Body of pancreas (tissue), 4 donors: ENCODE data around the gene LRRC2. TPM values are rescaled to one million over a fixed set of nuclear protein-coding genes. Genes with fewer than 3 reads are reported as not detected.

Experiments
- ATAC-seq: fragments of 150-250 bp; one replicate; pipeline ENCODE4 v1.9.1; 2016
- DNase-seq, 4 donors: peaks; one replicate each; pipeline ENCODE4 v3.0.0-alpha.2; 2019
- H3K27ac ChIP-seq, 4 donors: fragments of 200-600 bp; sonication (generic); 1 replicate in 3 of 4; 2 replicates in 1 of 4; pipeline versions ENCODE4 v1.5.1 to v1.6.1; 2016 to 2019; ENCODE audit warnings: mild to moderate bottlenecking in 1 of 4, mixed read lengths in 1 of 4, moderate library complexity in 1 of 4
- H3K27me3 ChIP-seq, 2 donors: fragments of 200-600 bp; sonication (generic); one replicate each; pipeline ENCODE4 v1.6.0; 2016; ENCODE audit warnings: mild to moderate bottlenecking in 1 of 2
- H3K36me3 ChIP-seq, 2 donors: fragments of 200-600 bp; sonication (generic); replicated peaks in 1 of 2; 2 replicates each; pipeline ENCODE4 v1.5.1; 2016; ENCODE audit warnings: low read depth in 2 of 2; ENCODE audit not compliant: insufficient read depth in 1 of 2
- H3K4me1 ChIP-seq: fragments of 200-600 bp; sonication (generic); one replicate; pipeline ENCODE4 v1.6.0; 2016
- H3K4me3 ChIP-seq, 2 donors: fragments of 200-600 bp; sonication (generic); 1 replicate in 1 of 2; 2 replicates in 1 of 2; pipeline ENCODE4 v1.5.1; 2016 to 2019
- H3K9me3 ChIP-seq, 3 donors: fragments of 200-600 bp; sonication (generic); 1 replicate in 2 of 3; 2 replicates in 1 of 3; pipeline ENCODE4 v1.5.1; 2016
- CTCF ChIP-seq, 7 experiments: fragments of 450-650 bp in 4 of 7; fragments of 200-600 bp in 3 of 7; sonication (generic) in 3 of 7; IDR thresholded peaks; one replicate each; pipeline ENCODE4 v1.5.1; 2016 to 2019; ENCODE audit warnings: antibody characterized with exemption in 7 of 7
- POLR2A ChIP-seq, 3 donors: fragments of 450-650 bp; IDR thresholded peaks; one replicate each; pipeline ENCODE4 v1.6.1; 2016; ENCODE audit warnings: antibody characterized with exemption in 3 of 3, mild to moderate bottlenecking in 2 of 3
- WGBS, 2 donors: methylation state at CpG; one replicate each; pipeline ENCODE4 v1.1.5; 2017; 5-methylcytosine and 5-hydroxymethylcytosine counted together
- intact Hi-C: fragments of 100-400 bp; cut with DNase I; formaldehyde crosslinking; loops from one replicate; pipeline ENCODE4 v1.15.1; 2023
- total RNA-seq, 2 donors: library from RNA; depleted of rRNA; stranded (reverse); fragments of >200 nt; gene quantifications; one replicate each; pipeline ENCODE4 v1.1.0, GENCODE V29; 2016

The LRRC2 gene
- 1 to 10 TPM; 1.8 to 2.3 TPM for total RNA-seq

- H3K4me1 ChIP-seq: peaks cover 21% of the 10 kb centered on the region
- H3K36me3 ChIP-seq: no peaks in the 10 kb centered on the region
- intact Hi-C loops: no loop called here
- H3K27me3 ChIP-seq: no peaks in the 10 kb centered on the region
- peak within 1 kb of the TSS; percentile 12 to 35 for H3K4me3 ChIP-seq
- peak within 1 kb of the TSS in 3 of 4 donors; percentile 16 to 51 (median 21) for H3K27ac ChIP-seq
- peak; percentile 81 for ATAC-seq
- 0% methylated on average over 12 to 39 of the region's 39 CpGs for WGBS, 2 donors
- H3K9me3 ChIP-seq: no peaks in the 10 kb centered on the region
- TF ChIP-seq POLR2A (IDR thresholded peaks at IDR 0.05) (peak; percentile 27 to 67 (median 45)), CTCF (IDR thresholded peaks at IDR 0.05) (no peak)
- peak; percentile 53 to 71 (median 64) for DNase-seq
Observed at GRCh38 chr3:46566040-46566641, at the start of gene LRRC2. Gene LRRC2 (minus strand): TSS chr3:46566302. CDS start chr3:46551591, 14,711 bp downstream.

- no peaks in the 10 kb centered on the region for H3K9me3 ChIP-seq
- H3K4me1 ChIP-seq: peaks cover 8% of the 10 kb centered on the region
- no peaks in the 10 kb centered on the region for H3K36me3 ChIP-seq
- intact Hi-C loops: no loop called here
- ATAC-seq: no peak
- H3K27ac ChIP-seq: no peak overlapping the region
- no peak for TF ChIP-seq POLR2A (IDR thresholded peaks at IDR 0.05)
- no peak for TF ChIP-seq CTCF (IDR thresholded peaks at IDR 0.05)
- no peaks in the 10 kb centered on the region for H3K27me3 ChIP-seq
- no peak for DNase-seq
- H3K4me3 ChIP-seq: no peak overlapping the region
- 83 to 88% methylated on average over 9 of the region's 9 CpGs for WGBS, 2 donors
Observed at GRCh38 chr3:46615050-46615775, 49.1 kb upstream of the LRRC2 start.

- intact Hi-C loops: no loop called here
- peaks cover 5% of the 10 kb centered on the region for H3K4me1 ChIP-seq
- WGBS, 2 donors: 83 to 85% methylated on average over 4 of the region's 4 CpGs
Observed at GRCh38 chr3:46614431-46614830, 48.3 kb upstream of the LRRC2 start.

GRCh38 chr3:46613313-46614005, 47.4 kb upstream of the LRRC2 start:
- TF ChIP-seq POLR2A (IDR thresholded peaks at IDR 0.05) (no peak), CTCF (IDR thresholded peaks at IDR 0.05) (no peak)
- WGBS, 2 donors: 84 to 86% methylated on average over 10 of the region's 10 CpGs
- no peak overlapping the region for H3K27ac ChIP-seq

More at GRCh38 chr3:46614431-46614830, 48.3 kb upstream of the LRRC2 start:
- no peak overlapping the region for H3K4me3 ChIP-seq
- H3K27me3 ChIP-seq: no peaks in the 10 kb centered on the region
- H3K27ac ChIP-seq: no peak overlapping the region
- DNase-seq: no peak
- no peaks in the 10 kb centered on the region for H3K9me3 ChIP-seq
- no peak for ATAC-seq
- no peaks in the 10 kb centered on the region for H3K36me3 ChIP-seq
- no peak for TF ChIP-seq POLR2A (IDR thresholded peaks at IDR 0.05)
- TF ChIP-seq CTCF (IDR thresholded peaks at IDR 0.05): no peak

More at GRCh38 chr3:46613313-46614005, 47.4 kb upstream of the LRRC2 start:
- H3K4me3 ChIP-seq: no peak overlapping the region
- H3K4me1 ChIP-seq: peaks cover 5% of the 10 kb centered on the region
- DNase-seq (no peak), ATAC-seq (no peak)
- no peaks in the 10 kb centered on the region for H3K9me3 ChIP-seq
- H3K36me3 ChIP-seq: no peaks in the 10 kb centered on the region
- no peaks in the 10 kb centered on the region for H3K27me3 ChIP-seq
- intact Hi-C loops: no loop called here
